ENCODE measurements around the gene ZNF536. TPM values are rescaled to one million over a fixed set of nuclear protein-coding genes. Genes with fewer than 3 reads are reported as not detected.
"Not testable (repeated sequence)": the region's sequence is repeated elsewhere in the genome, so short reads cannot be mapped to it uniquely, and the experiment has no call there.

The ZNF536 gene
- polyA plus RNA-seq, 1 of the 3 experiments (the other 2 are of a cell fraction) = 0.41 TPM

DNA sequence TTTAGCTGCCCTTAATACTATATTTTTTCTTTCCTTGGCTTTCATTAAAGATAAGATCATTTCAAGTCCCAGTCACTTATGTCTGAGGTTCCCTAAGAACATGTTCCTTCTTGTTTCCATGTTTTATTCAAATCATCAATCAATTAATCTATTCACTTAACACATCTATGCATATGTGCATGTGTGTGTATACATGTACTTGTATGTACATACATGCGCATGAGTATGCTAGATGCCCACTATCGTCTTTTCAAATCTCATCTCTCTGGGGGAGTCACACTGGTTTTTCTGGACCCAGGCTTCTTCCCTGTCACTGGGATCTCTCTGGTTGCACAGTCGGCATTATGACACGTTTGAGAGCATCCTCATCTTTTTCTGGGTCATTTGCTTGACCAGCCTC is 108.9 kb downstream of the ZNF536 start (continued):
- no peak for TF ChIP-seq ELF1 (IDR thresholded peaks at IDR 0.05)

DNA sequence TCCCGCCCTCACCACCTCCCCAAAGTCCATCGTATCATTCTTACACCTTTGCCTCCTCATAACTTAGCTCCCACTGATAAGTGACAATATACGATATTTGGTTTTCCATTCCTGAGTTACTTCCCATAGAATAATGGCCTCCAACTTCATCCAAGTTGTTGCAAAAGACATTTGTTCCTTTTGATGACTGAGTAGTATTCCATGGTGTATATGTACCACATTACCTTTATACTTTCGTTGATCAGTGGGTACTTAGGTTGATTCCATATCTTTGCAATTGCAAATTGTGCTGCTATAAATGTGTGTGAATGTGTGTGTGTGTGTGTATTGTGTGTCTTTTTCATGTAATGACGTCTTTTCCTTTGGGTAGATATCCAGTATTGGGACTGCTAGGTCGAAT is 109.6 kb downstream of the ZNF536 start:
- no peaks in the 10 kb centered on the region for H3K27me3 ChIP-seq (ENCODE audit: insufficient read depth)
- no peak overlapping the region for H3K4me3 ChIP-seq (ENCODE audit: low read depth in 2 of 2, low read length in 1 of 2)
- H3F3A ChIP-seq (replicated peaks; ENCODE audit: insufficient read depth) = no peaks in the 10 kb centered on the region
- WGBS (ENCODE audit: low lambda C conversion rate) = 39% methylated on average over 6 of the region's 6 CpGs
- no peak overlapping the region for H2AFZ ChIP-seq (ENCODE audit: low read depth)
- H3K9me2 ChIP-seq = no peaks in the 10 kb centered on the region
- TF ChIP-seq FOXJ3 (CRISPR knock-in tag; IDR thresholded peaks at IDR 0.05) = no peak
- no peak for TF ChIP-seq FOXM1 (IDR thresholded peaks at IDR 0.05; ENCODE audit: low read depth)
- no peak for TF ChIP-seq ELF1 (IDR thresholded peaks at IDR 0.05)
- no peak for TF ChIP-seq EZH2phosphoT487 (IDR thresholded peaks at IDR 0.05; ENCODE audit: borderline replicate concordance, low read depth)
- no peak for TF ChIP-seq NFIC (IDR thresholded peaks at IDR 0.05; ENCODE audit: borderline replicate concordance)
- TF ChIP-seq TCF12 (IDR thresholded peaks at IDR 0.05) = no peak
- H3K9me3 ChIP-seq = no peaks in the 10 kb centered on the region
- ChIA-PET CTCF (no interaction called here), POLR2A (no interaction called here)
- no peak overlapping the region for H3K4me2 ChIP-seq
- no peak overlapping the region for H3K9ac ChIP-seq
- H3K36me3 ChIP-seq (replicated peaks in 1 of 2; ENCODE audit: control insufficient read depth in 1 of 2, insufficient read depth in 2 of 2, low read length in 1 of 2) = no peaks in the 10 kb centered on the region
- no peaks in the 10 kb centered on the region for H3K79me2 ChIP-seq (ENCODE audit: insufficient read depth)
- no peak overlapping the region for H3K27ac ChIP-seq (ENCODE audit: low read depth in 2 of 2, low read length in 1 of 2)
- DNase-seq = no peak
- peaks cover 0 to 17% of the 10 kb centered on the region in 2 experiments; a peak in 1 of 4 replicates for H3K4me1 ChIP-seq (ENCODE audit: control insufficient read depth in 1 of 2, insufficient read depth in 2 of 2, low read depth in 1 of 2, low read length in 1 of 2)
- no peaks in the 10 kb centered on the region for H4K20me1 ChIP-seq (ENCODE audit: insufficient read depth)

DNA sequence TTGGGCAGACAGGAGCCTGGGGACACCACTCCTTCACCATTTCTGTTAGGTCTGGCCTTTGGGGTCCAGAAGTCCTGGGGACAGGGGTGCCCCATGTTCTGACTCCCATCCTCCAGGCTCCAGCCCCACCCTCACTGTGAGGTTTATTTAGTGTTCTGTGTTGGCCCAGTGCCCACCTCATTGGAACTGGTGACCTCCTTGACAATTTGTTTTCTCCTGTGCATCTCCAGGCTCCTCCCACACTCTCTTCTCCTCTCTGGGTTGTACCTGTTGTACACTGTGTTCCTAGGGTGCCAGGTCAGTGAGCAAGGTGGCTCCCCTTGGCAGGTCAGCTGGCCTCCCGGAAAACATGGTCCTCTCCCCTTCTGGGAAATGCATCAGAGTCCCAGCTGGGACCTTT is 110.8 kb downstream of the ZNF536 start:
- Histone ChIP-seq H3F3A (replicated peaks; ENCODE audit: insufficient read depth) (no peaks in the 10 kb centered on the region), H3K4me1 (ENCODE audit: control insufficient read depth in 1 of 2, insufficient read depth in 2 of 2, low read depth in 1 of 2, low read length in 1 of 2) (peaks cover 0 to 17% of the 10 kb centered on the region in 2 experiments; a peak in 1 of 4 replicates), H3K27ac (ENCODE audit: low read depth in 2 of 2, low read length in 1 of 2) (no peak overlapping the region), H3K79me2 (ENCODE audit: insufficient read depth) (no peaks in the 10 kb centered on the region), H3K4me2 (no peak overlapping the region), H3K9me2 (no peaks in the 10 kb centered on the region), H4K20me1 (ENCODE audit: insufficient read depth) (no peaks in the 10 kb centered on the region), H3K4me3 (ENCODE audit: low read depth in 2 of 2, low read length in 1 of 2) (no peak overlapping the region), H3K27me3 (ENCODE audit: insufficient read depth) (no peaks in the 10 kb centered on the region), H3K9me3 (no peaks in the 10 kb centered on the region), H3K36me3 (replicated peaks in 1 of 2; ENCODE audit: control insufficient read depth in 1 of 2, insufficient read depth in 2 of 2, low read length in 1 of 2) (no peaks in the 10 kb centered on the region), H2AFZ (ENCODE audit: low read depth) (no peak overlapping the region), H3K9ac (no peak overlapping the region)
- WGBS (ENCODE audit: low lambda C conversion rate) = 21% methylated on average over 1 of the region's 1 CpG
- ChIA-PET POLR2A (no interaction called here), CTCF (no interaction called here)
- DNase-seq = no peak
- no peak for TF ChIP-seq RCOR1 (IDR thresholded peaks at IDR 0.05; ENCODE audit: low read length)

DNA sequence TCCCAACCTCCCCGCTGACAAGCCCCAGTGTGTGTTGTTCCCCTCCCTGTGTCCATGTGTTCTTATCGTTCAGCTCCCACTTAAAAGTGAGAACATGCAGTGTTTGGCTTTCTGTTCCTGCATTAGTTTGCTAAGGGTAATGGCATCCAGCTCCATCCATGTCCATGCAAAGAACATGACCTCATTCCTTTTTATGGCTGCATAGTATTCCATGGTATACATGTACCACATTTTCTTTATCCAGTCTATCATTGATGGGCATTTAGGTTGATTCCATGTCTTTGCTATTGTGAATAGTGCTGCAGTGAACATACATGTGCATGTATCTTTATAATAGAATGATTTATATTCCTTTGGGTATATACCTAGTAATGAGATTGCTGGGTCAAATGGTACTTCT is 114.1 kb downstream of the ZNF536 start:
- H3F3A ChIP-seq (replicated peaks; ENCODE audit: insufficient read depth); H3K4me3 ChIP-seq (ENCODE audit: low read depth in 2 of 2, low read length in 1 of 2); H3K9me3 ChIP-seq; H3K36me3 ChIP-seq (replicated peaks in 1 of 2; ENCODE audit: control insufficient read depth in 1 of 2, insufficient read depth in 2 of 2, low read length in 1 of 2); H3K4me2 ChIP-seq; H3K9ac ChIP-seq; DNase-seq; H4K20me1 ChIP-seq (ENCODE audit: insufficient read depth); H3K9me2 ChIP-seq; H3K4me1 ChIP-seq (ENCODE audit: control insufficient read depth in 1 of 2, insufficient read depth in 2 of 2, low read depth in 1 of 2, low read length in 1 of 2); H3K79me2 ChIP-seq (ENCODE audit: insufficient read depth); H3K27ac ChIP-seq (ENCODE audit: low read depth in 2 of 2, low read length in 1 of 2); CTCF ChIA-PET; H2AFZ ChIP-seq (ENCODE audit: low read depth); POLR2A ChIA-PET; H3K27me3 ChIP-seq (ENCODE audit: insufficient read depth): not testable (repeated sequence)
- 26% methylated on average over 2 of the region's 2 CpGs for WGBS (ENCODE audit: low lambda C conversion rate)
